Measurements from ENCODE around the gene TRIP11. TPM values are rescaled to one million over a fixed set of nuclear protein-coding genes. Genes with fewer than 3 reads are reported as not detected.

TRIP11 gene
- total RNA-seq, 1 donor from 2014 or later, result 80.5 TPM

DNA sequence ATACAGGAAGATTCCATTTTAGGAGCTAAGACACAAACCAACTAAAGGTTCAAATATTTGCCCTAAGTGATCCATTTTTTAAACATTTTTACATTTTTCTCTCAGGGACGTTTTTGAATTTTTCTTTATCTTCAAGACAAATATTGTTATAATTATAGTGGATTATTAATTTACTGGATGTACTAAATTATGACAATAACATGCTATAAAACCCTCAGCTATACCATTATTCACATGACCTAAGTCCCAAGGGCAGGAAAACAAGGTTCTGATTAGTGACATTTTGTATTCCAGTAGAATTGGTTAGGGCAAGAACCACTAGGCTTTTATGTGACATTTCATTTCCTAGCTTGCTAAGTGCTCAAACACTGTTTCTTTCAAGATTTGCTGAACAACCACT lies 75.8 kb downstream of the TRIP11 start:
- intact Hi-C loops (cut with DNase I), result no loop called here
- ATAC-seq, result no peak
- DNase-seq (ENCODE audit: low spot score), result no peak

DNA sequence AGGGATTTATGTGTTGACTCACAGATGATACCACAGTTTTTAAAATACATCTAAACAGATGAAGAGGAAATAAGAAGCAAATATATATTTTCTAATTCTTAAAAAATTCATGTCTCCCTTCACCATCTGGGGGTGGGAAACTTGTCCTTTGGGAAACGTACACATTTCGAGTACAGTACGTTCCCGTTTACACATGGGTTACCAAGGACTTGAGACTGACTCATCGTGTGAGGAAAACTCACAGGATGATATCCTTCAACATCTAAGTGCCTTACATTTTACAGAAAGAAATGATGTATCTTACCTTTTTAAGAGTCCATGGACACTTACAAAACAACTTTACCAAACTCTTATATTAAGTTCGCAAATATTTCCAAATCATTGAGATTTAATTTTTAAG lies 76.4 kb downstream of the TRIP11 start:
- no peak for ATAC-seq
- no peak for DNase-seq (ENCODE audit: low spot score)
- intact Hi-C loops (cut with DNase I), result no loop called here

DNA sequence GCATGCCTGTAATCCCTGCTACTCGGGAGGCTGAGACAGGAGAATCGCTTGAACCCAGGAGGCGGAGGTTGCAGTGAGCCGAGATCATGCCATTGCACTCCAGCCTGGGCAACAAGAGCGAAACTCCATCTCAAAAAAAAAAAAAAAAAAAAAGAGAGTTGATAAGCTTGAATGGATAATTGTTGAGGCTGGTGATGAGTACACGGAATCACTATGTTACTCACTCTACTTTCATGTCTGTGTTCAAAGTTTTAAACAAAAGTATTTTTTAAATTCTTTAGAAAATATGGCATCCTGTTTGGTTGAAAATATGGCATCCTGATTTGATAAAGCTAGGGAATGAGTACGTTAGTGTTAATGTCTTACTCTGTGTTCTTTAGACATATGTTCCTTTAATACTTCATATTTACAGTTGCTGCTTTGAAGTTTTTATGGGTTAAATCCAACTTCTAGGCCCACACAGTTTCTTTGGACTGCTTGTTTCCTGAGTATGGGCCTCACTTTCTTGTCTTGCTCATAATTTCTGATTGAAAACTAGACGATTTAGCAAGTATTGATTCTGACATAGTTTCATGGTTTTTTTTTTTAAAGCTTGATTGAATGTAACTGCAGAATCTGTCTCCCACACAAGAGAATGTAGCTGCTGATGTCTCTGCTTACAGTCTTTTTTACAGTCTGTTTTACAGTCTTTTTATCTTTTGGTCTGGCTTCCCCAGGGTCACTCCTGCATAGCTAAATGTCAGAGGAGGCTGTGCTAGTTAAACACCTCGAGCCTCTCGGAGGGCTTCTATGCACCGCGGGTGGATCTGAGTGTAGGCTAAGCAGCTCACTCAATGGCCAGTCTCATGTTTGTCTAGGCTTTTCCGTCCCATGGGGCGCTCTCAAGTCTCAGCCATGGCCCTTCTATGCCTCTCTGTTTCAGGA lies 78.3 kb downstream of the TRIP11 start:
- intact Hi-C loops (cut with DNase I), result no loop called here
- ATAC-seq (no peak), DNase-seq (ENCODE audit: low spot score) (no peak)

DNA sequence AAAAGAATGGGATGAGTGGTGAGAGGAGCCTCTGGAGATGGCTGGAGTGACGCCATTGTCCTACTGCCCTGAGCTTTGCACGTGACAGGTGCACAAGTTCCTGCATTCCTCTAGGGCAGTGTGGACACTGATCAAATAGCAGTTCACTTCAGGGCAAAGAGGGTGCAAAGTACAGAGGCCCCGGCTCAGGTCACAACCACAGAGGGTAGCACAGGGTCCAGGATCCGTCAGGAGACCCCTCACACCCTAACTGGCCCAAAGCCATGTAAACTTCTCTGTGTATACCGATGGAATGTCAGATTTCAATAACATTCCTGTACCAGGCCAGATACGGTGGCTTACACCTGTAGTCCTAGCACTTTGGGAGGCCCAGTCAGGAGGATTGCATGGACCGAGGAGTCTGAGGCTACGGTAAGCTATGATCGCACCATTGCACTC lies 82.0 kb downstream of the TRIP11 start:
- ATAC-seq (no peak), DNase-seq (ENCODE audit: low spot score) (no peak)
- intact Hi-C loops (cut with DNase I), result no loop called here

DNA sequence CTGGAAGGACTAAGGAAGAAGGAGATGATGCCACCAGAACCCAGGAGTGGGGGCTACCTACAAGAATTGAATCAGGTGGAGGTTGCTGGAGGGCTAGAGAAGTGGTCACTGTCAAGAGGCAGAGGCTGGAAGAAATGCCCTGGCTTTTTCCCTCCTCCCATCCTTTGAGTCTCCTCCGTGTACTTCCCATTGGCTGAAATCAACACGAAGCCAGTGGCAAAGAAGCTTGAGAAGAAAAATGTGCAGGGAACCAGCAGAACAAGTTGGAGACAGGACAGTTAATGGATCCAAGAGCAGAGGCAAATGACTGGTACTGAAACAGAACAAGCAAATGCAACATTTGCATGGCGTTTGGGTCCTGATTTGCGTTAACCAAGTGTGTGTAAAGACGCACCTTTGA lies 83.2 kb downstream of the TRIP11 start:
- ATAC-seq, result no peak
- intact Hi-C loops (cut with DNase I), result no loop called here
- DNase-seq (ENCODE audit: low spot score), result no peak

DNA sequence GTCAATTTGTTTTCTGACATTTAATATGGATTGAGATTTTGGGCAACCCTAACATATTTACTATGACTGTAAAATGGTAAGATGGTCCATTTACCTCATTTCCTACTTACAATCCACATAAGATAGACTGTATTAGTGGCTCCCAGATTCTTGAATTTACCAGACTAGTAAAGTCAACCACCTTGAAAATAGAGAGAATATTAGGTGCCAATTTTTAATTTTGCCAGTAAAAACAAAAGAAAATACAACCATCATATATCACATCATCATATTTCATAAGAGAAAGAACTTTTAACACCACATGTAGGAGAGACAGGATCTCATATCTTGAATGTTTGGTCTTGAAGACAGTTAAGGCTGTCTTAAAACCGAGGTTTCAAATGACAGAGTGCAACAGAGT lies 84.7 kb downstream of the TRIP11 start:
- DNase-seq (ENCODE audit: low spot score) (no peak), ATAC-seq (no peak)
- intact Hi-C loops (cut with DNase I), result no loop called here

DNA sequence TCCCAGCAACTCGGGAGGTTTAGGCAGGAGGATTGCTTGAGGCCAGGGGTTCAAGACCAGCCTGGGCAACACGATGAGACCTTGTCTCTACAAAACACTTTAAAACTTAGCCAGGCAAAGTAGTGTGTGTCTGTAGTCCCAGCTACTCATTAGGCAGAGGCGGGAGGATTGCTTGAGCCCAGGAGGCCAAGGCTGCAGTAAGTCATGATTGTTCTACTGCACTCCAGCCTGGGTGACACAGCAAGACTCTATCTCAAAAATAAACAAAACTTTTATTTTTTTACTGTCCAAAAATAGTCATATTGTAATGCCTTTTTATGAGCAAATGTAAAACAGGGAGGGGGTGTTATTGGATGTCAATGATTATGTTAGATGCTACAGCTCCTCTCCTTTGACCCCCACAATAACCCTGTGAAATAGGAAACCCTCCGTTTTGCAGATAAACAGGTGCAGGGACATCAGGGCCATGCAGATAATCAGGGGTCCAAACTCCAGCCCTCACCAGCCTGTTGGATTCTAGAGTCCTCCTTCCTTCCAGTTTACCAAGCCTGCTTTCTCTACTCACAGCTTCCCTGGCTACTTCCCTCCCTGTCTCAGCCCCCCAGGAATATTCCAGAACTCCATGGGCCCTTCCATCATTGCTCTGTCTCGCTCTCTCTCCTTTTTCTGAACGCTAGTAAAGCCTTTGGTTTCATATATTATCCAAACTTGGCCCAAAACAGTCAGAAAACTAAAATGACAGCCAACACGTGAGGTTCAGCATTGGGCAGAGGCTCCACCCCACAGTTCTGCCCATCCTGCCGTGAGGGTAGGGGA lies 86.5 kb downstream of the TRIP11 start:
- ATAC-seq (no peak), DNase-seq (ENCODE audit: low spot score) (no peak)
- intact Hi-C loops (cut with DNase I), result no loop called here

DNA sequence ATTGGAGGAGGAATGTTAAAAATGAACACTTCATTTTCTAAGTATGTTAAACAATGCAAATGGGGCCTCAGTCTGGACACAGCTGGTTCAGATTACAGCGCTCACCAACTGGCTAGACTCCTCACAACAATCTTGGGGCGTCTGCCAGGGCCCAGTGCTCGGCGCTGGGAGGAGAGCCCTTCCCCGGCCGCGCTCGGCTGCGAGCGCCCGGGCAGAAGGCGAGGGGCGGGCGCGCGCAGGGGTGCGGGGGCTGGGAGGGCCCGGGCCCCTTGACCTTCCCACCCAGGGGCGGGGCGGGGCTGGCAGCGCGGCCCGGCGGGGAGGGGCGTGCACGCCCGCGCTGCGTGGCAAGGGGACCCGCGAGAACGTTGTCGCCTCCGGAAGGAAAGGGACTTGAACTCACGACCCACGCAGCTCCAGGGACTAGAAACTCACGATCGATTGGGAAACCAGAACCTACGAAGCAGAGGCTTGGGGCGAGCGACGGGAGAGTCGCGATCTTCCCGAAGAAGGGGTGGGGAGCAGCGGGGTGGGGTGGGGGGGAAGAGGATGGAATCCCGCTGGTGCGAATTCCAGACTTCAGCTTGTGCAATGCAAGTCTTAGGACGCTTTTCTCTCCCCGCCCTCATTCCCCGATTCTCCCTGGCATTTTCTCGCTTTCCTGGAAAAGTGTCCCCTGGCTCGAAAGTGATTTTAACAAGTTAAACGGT lies 92.2 kb downstream of the TRIP11 start, which contains the start of gene FBLN5:
TSS of gene FBLN5 (minus strand) at position 220 of the 710 bp plus-strand sequence. CDS start 465 bp downstream, outside the sequence.
- DNase-seq (ENCODE audit: low spot score), result peak; percentile 81
- ATAC-seq, result peak; percentile 88
- intact Hi-C loops (cut with DNase I), result loop anchor here (10.0 kb wide), 1 partner anchor 53 kb away; no protein-coding TSS in a partner anchor

DNA sequence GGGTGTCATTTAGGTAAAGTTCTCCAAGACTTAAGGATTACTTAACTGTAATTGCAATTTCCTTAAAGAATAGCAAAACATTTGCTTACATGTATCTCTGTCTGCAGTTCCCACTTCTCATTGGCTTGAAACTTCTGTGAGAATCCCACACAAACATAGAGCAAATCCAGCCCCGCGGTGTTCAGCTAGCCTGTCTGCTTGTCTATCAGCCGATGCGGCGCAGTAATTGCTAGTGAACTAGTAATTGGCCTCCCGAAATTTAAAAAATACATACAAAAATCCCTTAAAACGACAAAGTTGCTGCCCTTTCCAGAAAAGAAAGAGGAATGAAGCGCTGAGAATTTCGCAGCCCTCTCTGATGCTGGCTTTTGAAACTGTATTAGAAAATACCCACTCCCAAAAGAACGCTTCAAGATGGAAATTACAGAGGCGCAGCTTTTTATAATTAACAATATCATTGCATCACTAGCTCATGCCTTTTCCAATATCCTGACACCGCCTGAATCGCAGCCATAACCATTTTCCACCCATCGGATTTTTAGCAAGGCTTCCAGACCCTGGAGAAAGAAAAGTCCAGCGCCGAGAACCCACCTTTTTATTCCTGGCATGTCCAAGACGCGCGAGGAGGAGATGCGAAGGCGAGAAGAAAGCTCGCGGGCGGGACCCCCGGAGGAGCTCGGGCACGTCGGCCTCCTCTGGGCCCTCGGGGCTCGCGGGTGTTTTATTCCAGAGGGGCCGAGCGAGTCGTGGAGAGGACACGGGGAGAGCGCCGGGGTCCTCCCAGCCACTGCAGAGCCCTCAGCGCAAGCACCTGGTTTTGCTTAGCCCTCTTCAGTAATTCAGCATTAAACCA lies 93.0 kb downstream of the TRIP11 start:
- peak; percentile 59 for ATAC-seq
- DNase-seq (ENCODE audit: low spot score), result no peak
- intact Hi-C loops (cut with DNase I), result loop anchor here (10.0 kb wide), 1 partner anchor 52 kb away; no protein-coding TSS in a partner anchor

DNA sequence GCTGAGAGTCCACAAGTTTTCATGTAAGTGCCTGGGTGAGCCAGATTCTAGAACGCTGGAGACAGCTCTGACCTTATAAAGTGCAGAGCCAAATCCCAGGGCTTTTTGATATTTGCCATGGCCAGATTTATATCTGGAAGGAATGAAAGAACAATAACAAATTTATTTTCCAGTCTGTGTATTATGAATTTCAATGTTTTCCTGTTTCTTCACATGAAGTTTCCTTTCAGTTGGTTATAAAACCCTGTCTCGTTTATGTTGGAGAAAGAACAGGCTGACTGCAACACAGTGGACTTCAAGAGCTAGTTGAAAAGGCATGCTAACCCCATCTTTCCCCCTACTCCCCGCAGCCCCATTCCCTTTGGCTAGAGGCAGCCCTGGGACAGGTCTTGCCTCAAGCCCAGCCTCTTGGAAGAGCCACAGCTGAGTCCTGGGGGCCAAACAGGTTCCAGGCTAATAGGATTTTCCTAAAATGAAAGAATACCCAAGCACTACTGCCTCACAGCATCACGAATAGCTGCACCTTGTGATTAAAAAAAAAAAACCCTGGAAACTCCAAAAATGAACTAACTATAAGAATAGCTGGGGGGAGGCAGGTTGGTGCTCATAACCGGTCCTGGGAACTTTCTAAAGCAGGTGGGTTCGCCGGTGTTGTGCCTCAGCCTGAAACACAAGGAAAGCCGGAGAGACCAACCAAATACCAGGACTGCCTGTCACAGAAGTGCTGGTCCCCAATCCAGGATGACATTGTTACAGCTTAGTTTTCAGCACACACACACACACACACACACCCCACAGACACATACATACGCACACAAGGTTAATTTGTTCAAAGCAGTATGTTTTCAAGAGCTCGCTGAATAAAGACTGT lies 93.9 kb downstream of the TRIP11 start:
- DNase-seq (ENCODE audit: low spot score) (no peak), ATAC-seq (peak; percentile 23)
- intact Hi-C loops (cut with DNase I), result loop anchor here (10.0 kb wide), 1 partner anchor 51 kb away; no protein-coding TSS in a partner anchor

DNA sequence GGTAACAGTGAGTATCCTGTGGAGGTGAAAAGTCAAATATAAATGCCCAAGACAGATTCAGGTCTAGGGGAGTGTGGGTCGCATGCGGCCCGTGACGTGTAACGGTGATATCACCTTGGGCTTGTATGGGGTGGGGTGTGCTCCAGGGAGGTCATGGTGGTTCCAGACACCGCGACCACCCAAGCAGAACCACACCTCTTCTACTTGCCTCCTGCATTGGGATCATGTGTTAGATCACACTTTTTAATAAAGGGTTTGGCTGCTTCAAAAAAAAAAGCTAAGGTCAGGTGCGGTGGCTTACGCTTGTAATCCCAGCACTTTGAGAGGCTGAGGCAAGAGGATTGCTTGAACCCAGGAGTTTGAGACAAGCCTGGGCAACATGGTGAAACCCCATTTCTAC lies 96.9 kb downstream of the TRIP11 start:
- DNase-seq (ENCODE audit: low spot score), result no peak
- ATAC-seq, result no peak
- intact Hi-C loops (cut with DNase I), result loop anchor here (10.0 kb wide), 1 partner anchor 48 kb away; no protein-coding TSS in a partner anchor

DNA sequence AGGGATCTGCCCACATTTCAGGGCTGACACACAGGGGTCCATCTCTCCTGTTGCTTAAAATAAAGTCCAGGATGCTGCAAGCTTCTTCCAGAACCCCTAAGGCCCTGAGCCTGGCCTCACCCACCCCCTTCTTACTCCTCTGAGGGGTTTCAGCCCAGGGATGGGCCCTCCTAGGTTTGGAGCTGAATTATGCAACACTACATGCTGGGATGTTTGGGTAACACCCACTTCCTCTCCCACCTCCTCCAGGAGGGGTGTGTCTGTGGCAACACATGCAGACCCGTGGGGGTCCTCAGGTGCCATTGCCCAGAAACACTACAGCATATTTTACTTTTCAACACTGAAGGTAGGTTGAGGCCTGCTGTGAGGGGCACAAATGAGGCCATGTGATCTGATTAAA lies 97.7 kb downstream of the TRIP11 start:
- ATAC-seq (no peak), DNase-seq (ENCODE audit: low spot score) (no peak)
- intact Hi-C loops (cut with DNase I), result loop anchor here (10.0 kb wide), 1 partner anchor 47 kb away; no protein-coding TSS in a partner anchor

DNA sequence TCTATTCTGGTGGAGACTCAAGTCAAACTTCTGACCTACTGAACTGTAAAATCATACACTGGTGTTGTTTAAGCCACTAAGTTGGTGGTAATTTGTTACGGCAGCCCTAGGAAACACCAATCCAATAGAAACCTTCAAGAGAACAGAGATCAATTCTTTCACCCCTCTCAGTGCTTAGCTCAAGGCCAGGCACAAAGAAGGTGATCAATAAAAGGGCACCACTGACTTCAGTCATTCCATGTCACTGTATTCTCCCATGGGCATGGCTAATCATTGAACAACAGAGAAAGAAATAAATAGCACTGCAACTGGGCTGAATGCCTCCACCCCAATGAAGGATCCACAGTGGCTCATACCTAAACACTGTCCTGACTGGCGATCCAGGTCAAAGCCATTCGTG lies 99.7 kb downstream of the TRIP11 start:
- ATAC-seq, result no peak
- intact Hi-C loops (cut with DNase I), result loop anchor here (10.0 kb wide), 1 partner anchor 45 kb away; no protein-coding TSS in a partner anchor
- DNase-seq (ENCODE audit: low spot score), result no peak

DNA sequence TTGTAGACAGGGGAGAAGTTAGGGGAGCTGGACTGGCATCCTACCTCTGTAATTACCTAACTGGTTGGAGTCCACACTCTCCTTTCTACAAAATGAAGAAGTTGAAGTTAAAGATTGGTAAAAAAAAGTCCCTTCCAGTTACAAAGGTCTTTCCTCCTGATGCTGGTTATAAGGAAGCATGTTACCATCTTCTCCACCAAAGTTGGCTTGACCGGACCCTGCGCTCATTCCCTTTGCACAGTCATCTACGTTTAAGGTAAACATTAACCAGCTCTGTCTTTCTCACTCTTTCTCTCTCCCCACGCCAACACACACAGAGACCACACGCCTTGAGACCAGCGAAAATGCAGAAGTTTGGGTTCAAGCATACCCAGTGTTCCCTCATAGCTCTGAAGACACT lies 104.3 kb downstream of the TRIP11 start:
- ATAC-seq (no peak), DNase-seq (ENCODE audit: low spot score) (no peak)
- intact Hi-C loops (cut with DNase I), result no loop called here

DNA sequence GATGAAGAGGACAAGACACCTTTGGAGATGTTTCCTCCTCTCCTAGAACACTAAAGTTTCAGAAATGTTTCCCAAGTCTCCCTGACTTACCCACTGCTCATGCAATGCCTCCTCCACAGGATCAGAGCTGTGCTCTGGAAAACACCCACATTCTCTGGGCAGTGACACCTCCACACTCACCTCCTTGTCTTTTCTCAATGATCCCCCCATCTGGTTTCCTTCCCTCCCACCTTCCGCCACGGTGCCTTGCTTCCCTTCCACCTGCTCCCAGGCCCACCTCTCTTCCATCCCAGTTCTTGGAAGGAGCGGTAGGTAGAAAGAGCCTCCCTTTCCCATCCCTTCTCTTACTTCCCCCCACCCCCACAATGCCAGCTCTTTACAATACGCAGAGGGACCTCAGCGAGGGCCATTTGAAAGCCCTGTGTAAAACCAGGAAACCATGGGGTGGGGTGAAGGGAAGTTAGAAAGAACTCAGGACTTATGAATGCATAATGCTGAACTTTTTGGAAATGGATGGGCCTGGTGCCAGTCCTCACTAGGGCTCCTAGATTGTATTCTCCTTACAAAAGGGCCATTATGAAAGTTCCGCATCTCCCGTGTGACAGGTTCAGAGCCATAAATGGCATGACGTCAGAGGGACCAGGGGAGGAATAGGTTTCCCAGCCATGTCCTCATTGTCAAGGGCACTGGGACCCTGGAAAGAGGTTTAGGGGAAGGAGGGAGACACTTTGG lies 105.1 kb downstream of the TRIP11 start:
- ATAC-seq (peak; percentile 41), DNase-seq (ENCODE audit: low spot score) (no peak)
- intact Hi-C loops (cut with DNase I), result no loop called here

DNA sequence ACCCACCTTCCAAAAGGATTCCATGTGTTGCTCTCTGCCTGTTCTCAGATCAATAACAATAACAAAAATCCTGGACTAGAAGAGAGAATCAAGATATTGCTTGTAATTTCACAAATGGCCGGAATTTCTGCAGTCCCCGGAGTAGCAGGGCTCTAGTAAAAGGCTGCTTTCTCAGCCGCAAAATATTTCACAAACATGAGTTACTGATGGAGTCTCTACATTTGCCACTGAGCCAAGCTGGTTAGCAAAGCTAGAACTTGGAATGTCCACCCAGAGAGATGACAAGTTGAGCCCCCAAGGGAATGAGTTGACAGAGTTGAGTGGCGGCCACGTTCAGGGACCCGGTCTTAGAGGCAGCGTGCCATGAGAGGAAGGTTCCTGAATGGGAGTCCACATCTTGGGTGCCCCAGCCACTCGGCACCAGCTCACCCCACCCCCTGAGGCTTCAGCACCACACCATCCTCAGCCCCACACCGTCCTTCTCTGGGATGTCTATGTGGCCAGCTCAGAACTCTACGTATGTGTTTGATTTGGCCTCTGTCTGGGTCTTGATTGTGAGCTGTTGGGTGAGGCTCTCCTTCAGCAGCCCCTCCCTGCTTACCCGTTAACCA lies 108.3 kb downstream of the TRIP11 start:
- DNase-seq (ENCODE audit: low spot score), result no peak
- intact Hi-C loops (cut with DNase I), result no loop called here
- ATAC-seq, result peak; percentile 24
